CMK (cell line): ENCODE measurements around the gene AFF3.

Experiments used
- DNase-seq: peaks from one replicate; pipeline ENCODE4 v3.0.0-alpha.2; 2010; ENCODE audit warnings: low read depth

AFF3 gene

GRCh38 chr2:99598441-99598840 is 543.9 kb downstream of the AFF3 start:
- no peak for DNase-seq

- no peak for DNase-seq
Observed at GRCh38 chr2:99597616-99598015, 544.8 kb downstream of the AFF3 start.

- no peak for DNase-seq
Observed at GRCh38 chr2:99595373-99595772, 547.0 kb downstream of the AFF3 start.

GRCh38 chr2:99593692-99594427 is 548.5 kb downstream of the AFF3 start:
- DNase-seq = no peak

- no peak for DNase-seq
Observed at GRCh38 chr2:99576775-99577174, 565.6 kb downstream of the AFF3 start.

GRCh38 chr2:99573634-99574251 is 568.6 kb downstream of the AFF3 start:
- DNase-seq = no peak

GRCh38 chr2:99572373-99573164 is 569.8 kb downstream of the AFF3 start:
- no peak for DNase-seq

- DNase-seq = no peak
Observed at GRCh38 chr2:99571954-99572353, 570.4 kb downstream of the AFF3 start.

- DNase-seq = no peak
Observed at GRCh38 chr2:99571533-99571932, 570.9 kb downstream of the AFF3 start.

GRCh38 chr2:99571021-99571420 is 571.4 kb downstream of the AFF3 start:
- no peak for DNase-seq

- DNase-seq = no peak
Observed at GRCh38 chr2:99569386-99569785, 573.0 kb downstream of the AFF3 start.

- DNase-seq = no peak
Observed at GRCh38 chr2:99565227-99565626, 577.2 kb downstream of the AFF3 start.

- no peak for DNase-seq
Observed at GRCh38 chr2:99562516-99562915, 579.9 kb downstream of the AFF3 start.

GRCh38 chr2:99561804-99562203 is 580.6 kb downstream of the AFF3 start:
- no peak for DNase-seq

- DNase-seq = peak; percentile 18
Observed at GRCh38 chr2:99559075-99559662, 583.2 kb downstream of the AFF3 start.

- DNase-seq = no peak
Observed at GRCh38 chr2:99555404-99555803, 587.0 kb downstream of the AFF3 start.

- DNase-seq = no peak
Observed at GRCh38 chr2:99554871-99555270, 587.5 kb downstream of the AFF3 start.

- no peak for DNase-seq
Observed at GRCh38 chr2:99554238-99554637, 588.2 kb downstream of the AFF3 start.

GRCh38 chr2:99552529-99552928 is 589.9 kb downstream of the AFF3 start:
- DNase-seq = no peak

- no peak for DNase-seq
Observed at GRCh38 chr2:99550368-99550767, 592.0 kb downstream of the AFF3 start.

GRCh38 chr2:99545604-99546003 is 596.8 kb downstream of the AFF3 start:
- no peak for DNase-seq

- no peak for DNase-seq
Observed at GRCh38 chr2:99545066-99545465, 597.3 kb downstream of the AFF3 start.

GRCh38 chr2:99544608-99545007 is 597.8 kb downstream of the AFF3 start:
- DNase-seq = no peak
